NOMO-1 treated with DMSO at 0.1 percent for 48 hours (cell line): ENCODE measurements around the gene CTDSP2.

Experiments
- DNase-seq: peaks from one replicate; lab custom pipeline; 2025; ENCODE audit not compliant: unreplicated experiment; lab: John Stamatoyannopoulos, UW

CTDSP2 gene

DNA sequence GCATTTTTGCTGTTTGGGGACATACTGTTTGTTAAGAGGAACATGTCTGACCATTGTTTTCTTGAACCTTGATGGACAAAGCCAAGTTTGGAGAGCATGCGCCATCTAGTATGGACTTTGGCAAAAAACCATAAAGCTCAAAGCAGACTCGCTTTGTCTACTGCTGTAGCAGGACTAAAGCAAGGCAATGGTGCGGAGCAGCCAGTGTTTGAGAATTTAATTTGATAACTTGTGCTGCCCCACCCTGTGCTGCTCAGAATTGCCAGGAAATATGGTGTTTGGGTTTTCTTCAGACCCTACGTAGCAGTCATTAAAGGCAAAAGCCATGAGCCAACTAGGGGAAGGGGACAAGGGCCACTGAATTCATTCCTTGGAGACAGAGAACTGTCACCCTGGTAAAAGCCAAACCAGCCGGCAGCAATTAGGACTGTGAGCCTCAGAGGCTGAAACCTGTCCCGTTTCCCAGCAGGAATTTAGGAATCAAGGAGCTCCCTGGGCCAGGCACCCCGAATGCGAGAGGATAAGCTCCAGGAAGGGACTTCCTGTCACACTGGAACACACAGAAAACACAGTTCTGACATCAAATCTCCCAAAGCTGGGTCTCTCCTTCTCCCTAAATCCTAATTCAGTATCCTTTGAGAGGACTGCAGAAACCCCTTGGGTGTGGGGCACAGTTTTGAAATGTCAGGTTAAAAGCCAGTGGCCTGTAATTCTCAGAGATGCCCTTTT lies 29.1 kb downstream of the CTDSP2 start:
- no peak for DNase-seq

DNA sequence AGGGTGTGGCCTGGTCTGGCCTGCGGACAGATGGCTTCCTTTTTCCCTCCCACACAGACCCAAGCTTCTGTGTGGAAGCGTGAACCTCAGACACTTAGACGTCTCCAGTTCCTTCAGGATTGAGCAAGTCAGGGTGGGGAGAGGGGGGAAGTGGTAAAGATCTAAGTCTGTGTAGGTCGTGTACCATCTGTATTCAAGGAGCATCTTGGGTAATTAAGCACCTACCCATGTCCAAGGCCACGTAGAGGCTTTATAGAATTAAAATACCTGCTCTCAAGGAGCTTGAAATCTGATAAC lies 29.7 kb downstream of the CTDSP2 start:
- DNase-seq, result peak; percentile 69

DNA sequence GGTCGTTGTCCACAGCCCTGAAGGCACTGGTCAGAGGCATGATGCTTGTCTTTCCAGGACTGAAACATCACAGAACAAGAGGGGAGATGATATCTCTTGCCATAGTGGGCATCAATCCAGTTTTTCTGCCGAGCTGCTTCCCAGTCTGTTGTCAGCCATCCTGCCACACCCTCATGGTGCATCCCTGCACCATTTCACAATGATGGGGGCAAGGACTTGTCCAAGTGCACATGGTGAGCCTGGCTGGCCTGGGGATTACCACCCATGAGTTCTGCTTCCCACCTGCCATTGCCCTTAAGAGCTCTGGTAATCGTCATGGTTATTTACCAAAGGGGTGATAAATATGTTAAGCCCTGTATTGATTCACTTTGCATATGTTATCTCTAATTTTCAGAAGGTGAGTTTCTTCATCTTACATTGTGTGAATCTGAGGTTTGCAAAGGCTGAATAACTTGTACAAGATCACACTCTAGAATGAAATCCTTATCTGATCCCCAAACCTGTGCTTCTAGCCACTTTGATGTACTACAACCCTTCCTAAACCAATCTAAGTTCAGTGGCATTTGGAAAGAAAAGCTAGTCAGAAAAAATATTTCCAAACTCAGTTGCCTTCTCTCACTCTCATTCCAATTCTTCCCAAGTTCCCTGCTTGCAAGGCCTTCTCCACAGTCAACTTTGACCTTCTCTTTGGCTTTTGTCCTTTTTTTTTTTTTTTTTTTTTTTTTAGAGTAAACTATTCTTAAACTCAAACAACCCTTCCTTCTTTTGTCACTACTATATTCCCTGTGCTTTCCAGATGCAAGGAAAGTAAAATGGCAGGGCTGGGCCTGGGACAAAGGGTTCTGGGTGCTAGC lies 30.3 kb downstream of the CTDSP2 start:
- no peak for DNase-seq

DNA sequence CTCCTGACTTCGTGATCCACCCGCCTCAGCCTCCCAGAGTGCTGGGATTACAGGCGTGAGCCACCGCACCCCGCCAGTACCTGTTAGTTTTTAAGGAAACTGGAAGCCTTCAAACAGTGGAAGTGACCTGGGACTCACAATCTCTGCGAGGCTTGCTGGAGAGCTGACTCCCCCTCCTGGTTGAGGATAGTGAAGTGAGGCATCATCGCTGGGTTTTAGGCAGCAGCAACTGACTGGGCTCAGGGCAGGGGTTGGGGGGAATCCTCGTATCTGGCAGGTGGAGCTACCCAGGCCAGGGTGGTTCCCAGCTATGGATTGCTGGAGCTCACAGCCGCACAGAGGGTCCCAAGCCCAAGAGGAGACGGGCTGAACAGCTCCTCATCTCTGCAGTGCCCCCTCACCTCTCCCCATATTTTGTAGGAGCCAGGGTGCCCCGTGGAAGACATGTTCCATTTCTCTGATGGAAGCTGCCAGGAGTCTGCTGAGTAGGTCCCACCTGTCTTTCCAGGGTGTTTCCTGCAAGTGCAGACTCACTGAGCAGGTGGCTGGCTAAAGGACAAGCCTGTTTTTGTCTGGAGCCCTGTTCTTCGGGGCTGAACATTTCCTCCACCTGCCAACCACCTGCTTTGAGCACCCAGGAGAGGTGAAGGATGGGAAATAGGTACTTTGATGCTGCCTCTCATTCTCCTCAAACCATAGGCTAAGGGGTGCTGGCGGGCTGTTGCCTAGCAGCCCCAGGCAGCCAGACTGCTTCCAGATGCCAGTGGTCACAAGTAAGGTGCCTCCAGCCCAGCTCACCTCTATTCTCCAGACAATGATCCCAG lies 31.1 kb downstream of the CTDSP2 start:
- no peak for DNase-seq

DNA sequence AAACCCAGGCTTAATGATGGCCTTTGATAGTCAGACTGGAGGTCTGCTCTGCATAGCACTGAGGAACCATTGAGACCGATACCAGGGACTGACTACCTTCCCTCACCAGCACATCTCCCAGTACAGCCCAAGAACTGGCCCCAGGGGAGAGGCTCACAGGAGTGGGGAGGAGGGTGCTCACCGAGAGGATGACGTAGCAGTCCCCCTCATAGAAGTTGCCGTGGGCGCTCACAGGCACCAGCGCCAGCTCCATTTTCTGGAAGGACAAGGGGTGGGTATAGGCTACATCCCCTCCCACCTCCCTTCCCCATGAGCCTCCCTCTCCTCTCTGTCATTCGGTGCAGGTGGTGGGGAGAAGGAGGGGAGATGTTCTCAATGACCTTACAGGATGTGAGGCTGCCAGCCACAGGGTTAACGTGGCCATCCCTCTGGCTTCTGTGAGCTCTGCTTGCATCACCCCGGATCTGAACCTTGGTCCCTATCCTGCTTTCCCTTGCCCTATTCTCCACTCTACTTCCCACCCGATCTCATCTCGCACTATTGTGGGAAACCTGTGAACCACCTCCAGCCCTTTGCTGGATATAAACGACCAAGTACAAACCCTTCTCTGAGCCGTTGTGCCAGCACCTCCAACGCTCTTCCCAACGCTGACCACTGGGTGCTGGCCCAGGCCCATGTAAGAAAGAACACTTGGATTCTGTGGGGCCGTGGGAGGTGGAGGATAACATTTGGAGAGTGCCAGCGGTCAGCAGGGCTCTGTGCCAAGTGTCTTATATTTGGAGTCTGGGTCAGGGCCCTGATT lies 32.4 kb downstream of the CTDSP2 start:
- DNase-seq, result no peak

DNA sequence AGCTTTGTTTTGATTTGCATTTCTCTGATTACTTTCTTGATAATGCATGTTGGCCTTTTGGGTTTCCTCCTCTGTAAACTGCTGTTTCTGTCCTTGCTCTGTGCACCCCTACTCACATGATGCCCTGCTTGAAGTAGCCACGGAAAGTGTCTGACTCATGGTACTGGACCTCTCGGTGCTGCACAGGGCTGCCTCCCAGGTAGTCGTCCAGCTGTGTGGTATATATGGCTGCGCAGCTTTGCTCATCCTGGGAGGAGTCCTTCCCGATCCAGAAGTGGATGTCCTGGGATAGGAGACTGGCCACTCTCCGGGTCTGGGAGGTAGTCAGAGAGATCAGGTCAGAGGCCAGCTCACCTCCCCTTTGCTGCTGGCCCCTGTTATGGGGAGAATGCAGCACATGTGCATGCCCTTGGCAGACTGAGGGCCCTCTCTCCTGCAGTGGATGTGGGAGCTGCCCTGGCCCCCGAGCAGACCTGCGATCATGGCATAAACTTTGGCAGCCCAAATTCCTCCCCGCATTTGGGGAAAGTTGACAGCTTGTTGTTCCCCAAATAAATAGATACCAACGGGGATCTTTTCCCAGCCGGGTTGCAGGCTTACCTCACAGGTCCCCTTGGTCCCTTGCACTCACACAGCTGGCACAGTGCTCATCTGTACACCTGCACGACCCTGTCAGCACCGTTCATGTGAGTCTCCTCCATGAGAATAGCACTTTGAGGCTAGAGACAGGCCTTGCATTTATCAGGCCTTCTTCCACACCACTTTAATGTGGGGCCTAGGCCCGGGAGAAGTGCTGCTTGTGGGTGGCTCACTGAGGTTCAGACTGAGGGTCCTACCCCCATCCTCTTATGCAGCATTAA lies 33.2 kb downstream of the CTDSP2 start:
- DNase-seq, result no peak

DNA sequence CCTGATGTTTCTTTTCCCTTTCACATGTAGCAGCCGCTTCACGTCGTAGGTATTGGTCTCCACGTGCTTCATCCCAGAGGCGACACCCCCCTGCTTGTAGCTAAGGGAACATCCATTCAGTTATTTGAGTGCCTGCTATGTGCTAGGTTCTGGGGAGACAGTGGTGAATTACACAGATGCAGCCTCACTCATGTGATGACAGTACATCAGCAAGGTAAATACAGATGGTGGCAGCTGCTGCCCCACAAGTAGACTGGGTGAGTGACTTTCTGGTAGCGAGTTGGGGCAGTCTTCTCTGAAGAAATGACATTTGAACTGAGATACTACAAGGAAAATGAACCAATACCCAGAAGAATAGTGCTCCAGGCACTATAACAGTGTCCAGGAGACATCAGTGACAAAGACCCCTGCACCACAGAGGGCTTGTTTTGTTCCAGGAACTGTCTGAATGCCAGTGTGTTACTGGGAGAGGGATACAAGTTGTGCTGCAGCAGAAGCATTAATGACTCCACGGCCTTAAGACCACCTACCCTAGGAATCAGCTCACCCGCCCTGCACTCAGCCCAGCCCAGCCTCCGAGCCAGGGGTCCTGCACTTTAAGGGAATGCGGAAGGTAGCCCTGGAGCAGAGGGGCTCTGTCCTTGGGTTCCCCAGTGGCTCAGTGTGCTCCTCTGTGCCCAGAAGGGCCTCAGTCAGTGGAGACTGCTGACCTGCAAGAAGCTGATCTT lies 35.3 kb downstream of the CTDSP2 start:
- DNase-seq, result no peak

DNA sequence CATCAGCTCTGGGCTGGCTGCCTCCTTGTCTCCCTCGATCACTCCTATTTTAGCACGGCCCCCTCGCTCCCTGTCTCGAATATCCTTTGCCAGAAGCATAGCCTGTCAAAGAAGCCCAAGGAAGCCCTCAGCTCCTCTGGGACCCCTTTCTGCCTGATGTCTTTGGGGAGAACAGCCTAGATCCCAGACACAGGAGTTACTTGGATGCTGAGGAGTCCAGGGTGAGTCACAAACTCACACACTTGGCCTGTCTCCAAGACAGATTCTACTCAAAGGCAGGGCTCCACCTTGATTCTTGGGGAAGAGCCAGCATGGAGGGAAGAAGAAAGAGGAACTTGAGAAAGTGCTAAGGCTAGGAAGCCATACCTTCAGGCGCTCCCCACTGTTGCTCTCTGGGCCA lies 36.1 kb downstream of the CTDSP2 start:
- DNase-seq, result no peak

DNA sequence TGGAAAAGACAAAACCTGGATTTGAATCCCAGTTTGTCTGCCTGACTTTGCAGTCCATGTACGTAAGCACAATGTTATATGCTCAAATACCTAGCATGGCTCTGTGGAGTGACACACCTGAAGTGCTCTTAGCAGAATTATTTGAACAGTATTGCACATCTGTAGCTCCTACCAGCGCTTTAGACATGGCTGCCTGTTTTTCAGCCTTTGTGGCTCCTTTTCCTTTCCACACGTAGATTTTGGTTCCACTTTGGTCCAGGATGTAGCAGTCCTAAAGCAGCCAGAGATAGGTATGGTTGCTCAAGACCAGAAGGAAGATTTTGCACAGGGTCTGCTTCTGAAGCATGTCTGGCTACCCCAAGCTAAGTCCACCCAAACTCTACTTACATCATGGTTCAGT lies 37.1 kb downstream of the CTDSP2 start:
- DNase-seq, result no peak

DNA sequence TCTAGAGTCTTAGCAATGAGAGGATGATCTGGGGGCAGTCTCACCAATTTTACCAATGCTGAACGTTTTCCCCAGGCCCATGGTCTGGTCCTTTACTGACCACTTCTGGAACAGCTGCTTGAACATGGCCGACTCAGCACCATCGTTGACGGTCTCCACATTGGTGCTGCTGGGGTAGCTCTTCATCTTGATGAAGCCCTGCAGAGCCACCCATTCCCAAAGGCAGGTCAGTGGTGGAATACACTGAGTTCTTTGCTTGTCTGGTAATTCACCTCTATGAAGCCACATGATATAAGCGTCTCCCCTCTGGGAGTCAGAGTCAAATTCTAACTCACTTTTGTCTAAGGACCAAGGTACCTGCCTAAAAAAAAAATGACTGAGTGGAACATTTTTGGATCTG lies 38.2 kb downstream of the CTDSP2 start:
- DNase-seq, result no peak

DNA sequence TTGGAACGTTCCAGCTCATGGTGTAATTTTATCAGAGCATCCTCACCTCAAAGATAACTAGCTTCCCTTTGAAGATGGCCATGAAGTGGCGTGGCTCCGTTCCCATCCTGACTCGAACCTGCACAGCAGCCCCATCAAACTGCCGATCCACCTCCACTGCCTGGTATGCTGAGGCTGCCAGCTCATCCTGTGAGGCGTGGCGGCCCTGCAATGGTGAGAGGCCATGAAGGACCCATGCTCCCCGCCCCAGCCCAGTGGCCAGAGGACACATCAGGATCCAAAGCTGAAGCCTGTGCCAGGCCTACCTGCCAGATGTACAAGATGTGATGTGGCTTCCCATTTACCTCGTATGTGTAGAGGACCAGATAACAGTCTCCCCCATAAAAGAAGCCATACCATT lies 39.2 kb downstream of the CTDSP2 start:
- DNase-seq, result no peak

DNA sequence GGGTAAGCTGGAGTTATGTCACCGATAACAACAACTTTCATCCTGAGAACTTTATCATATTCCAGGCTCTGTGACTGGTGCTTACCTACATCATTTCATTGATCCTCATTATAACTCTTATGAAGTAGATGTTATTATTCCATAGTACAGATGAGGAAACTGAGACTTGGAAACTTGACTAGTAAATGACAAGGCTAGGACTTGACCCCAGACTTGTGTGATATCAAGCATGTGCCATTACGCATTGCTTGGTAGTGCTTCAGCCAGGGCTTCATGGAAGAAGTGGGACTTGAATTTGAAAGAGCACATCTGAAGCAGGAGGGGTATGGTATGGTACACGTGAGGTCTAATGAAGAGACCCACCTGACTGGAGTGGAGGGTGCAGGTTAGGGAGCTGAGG lies 39.9 kb downstream of the CTDSP2 start:
- DNase-seq, result no peak

DNA sequence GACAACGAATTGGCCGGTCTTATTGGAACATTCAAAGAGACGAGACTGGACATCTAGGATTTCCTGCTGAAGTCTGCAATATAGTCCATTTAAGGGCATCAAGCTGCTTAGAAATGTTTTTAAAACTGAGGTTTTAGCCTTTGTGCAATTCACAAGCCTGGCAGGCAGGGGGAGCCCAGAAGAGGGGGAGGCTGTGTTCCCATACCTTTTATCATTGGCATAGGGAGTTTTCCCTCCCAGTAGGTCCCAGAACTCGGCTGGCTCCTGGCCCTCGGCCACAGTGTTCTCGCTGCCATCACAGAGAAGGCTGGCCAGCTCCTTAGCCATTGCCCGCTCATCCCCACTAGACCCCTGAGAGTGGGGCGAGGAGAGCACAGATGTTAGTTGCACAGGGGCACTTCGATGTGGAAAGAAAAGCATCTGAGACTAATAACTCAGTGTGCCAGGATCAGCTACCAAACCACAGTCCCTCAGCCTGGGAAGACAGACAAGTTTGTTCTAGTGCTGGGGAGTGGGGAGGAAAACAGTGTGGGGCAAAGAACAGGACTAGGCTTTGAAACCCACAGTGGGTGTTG lies 43.1 kb downstream of the CTDSP2 start:
- DNase-seq, result no peak

DNA sequence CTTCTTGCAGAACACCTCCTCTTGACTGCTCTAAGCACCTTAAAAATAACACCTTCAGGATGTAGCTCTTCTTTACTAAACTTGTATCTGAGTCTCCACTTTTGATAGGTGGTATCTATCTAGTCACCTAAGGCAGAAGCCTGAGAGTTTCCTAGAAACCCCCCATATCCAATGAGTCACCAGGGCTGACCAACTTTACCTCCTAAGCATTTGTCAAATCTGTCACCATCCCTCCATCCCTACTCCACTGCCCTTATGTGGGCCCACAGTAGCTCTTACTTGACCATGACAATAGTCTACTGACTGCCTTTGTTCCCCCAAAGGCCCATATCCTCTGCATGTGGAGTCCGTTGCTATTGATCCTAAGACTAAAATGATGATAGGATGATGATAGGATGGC lies 43.9 kb downstream of the CTDSP2 start:
- no peak for DNase-seq

DNA sequence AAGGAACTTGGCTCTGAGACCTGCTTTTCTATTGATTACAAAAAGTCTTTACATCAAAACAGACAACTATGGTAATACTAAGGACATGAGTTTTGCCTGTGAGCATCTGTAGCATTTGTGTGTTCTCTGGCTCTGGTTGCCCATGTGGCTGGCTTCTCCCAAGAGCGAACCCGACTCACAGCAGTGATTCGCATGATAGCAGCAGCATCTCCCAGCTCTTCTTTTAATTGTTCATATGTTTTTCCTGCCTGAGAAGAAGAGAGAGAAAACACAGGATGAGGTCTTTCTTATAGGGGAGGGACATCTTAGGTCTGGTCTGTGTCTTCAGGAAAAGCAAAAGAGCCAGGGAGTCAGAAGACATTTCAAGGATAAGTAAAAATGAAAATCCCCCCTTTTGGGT lies 45.6 kb downstream of the CTDSP2 start:
- no peak for DNase-seq

DNA sequence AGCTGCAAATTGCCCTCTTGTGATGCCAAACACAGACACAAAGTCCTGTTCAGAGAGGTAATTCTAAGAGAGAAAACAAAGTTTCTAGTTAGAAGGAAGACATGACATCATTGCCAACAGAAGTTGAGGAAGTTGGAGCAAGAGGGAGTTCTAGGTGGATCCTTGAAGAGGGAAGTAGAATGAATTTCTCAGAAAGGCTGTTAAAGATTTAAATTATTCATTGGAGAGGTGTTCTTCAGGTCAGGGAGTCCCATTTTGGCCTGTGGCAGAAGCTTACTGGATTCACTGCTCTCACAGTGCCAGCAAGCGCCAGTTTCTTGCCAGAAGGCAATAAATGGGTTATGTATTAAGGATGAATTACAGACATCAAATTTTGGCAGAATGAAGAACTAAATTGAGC lies 48.6 kb downstream of the CTDSP2 start:
- peak; percentile 37 for DNase-seq

DNA sequence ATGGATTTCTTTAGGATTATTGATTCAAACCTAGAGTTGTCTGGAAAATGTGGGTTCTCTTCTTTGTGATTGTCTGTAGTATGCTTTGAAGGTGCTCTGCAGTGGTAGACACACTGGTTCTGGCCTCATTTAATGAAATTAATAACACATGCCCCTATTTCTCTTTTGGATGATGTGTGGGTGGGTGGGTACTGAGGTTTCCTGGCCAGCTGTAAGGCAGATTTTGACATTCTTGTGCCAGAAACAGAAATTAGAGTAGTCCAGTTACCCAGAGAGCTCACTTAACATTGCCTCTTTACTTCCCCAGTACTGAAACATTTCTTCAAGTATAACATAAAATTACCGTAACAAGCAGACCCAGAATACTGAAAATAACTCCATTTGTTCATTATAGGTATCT lies 49.5 kb downstream of the CTDSP2 start:
- no peak for DNase-seq

DNA sequence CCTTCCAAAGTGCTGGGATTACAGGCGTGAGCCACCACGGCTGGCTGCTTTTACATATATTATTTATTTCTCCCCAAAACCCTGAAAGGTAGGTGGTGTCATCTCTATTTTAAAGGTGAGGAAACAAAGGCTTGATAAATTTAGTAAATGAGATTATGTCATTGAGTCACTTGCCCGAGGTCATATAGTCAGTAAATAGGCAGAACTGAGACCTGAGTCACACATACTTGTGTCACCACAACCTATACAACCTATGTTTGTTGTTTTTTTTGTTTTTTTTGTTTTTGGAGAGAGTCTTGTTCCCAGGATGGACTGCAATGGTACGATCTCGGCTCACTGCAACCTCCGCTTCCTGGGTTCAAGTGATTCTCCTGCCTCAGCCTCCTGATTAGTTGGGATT lies 51.2 kb downstream of the CTDSP2 start:
- no peak for DNase-seq

DNA sequence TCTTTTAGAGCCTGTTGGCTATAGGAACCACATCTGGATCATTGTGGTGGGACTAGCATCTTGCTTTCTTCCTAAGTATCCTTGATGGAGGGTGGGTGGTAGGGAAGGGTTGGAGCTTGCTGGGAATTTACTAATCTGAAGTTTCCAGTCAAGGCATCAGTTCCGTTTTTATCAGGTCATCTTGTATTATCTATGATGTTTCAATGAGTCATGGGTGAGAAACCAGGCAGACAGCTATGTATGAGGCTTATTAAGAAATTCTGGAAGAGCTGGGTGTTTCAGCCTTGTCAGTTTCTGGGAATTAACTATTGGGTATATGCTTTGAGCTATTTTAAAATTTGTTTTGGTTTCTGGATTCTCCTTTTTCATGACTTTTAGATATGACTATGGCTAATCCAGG lies 52.6 kb downstream of the CTDSP2 start:
- DNase-seq, result no peak
